Peyer's patch (tissue), 4 donors: Measurements from ENCODE around the gene FAM131A.

ENCODE experiments used
- POLR2A ChIP-seq, 2 donors: fragments of 450-650 bp; IDR thresholded peaks; one replicate each; pipeline ENCODE4 v1.5.1; 2017; ENCODE audit warnings: antibody characterized with exemption in 2 of 2, mild to moderate bottlenecking in 2 of 2, moderate library complexity in 2 of 2
- TF ChIP-seq, protein P1 (sequence below), 6 experiments: fragments of 450-650 bp in 4 of 6; fragments of 200-600 bp in 2 of 6; sonication (generic) in 1 of 6; IDR thresholded peaks; one replicate each; pipeline ENCODE4 v1.5.1; 2017 to 2019; ENCODE audit warnings: antibody characterized with exemption in 6 of 6, mild to moderate bottlenecking in 3 of 6, moderate library complexity in 1 of 6

DNA sequence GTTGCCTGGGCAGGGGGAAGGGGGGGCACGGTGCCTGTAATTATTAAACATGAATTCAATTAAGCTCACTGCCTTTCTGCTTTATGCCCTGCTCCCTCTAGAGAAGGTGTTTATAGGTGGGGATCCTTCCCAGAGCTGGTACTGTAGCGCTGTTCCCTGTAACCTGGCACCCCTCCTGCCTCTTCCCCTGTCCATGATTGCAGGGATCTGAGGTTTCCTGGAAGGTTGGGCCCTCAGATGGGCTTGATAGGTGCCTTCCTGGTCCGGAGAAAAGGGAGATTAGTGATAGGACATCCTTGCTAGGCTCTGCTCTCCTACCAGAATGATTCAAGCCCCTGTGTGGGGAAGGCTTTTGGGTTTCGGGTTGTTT, 2.1 kb upstream of the FAM131A start:
- TF ChIP-seq, protein P1, sequence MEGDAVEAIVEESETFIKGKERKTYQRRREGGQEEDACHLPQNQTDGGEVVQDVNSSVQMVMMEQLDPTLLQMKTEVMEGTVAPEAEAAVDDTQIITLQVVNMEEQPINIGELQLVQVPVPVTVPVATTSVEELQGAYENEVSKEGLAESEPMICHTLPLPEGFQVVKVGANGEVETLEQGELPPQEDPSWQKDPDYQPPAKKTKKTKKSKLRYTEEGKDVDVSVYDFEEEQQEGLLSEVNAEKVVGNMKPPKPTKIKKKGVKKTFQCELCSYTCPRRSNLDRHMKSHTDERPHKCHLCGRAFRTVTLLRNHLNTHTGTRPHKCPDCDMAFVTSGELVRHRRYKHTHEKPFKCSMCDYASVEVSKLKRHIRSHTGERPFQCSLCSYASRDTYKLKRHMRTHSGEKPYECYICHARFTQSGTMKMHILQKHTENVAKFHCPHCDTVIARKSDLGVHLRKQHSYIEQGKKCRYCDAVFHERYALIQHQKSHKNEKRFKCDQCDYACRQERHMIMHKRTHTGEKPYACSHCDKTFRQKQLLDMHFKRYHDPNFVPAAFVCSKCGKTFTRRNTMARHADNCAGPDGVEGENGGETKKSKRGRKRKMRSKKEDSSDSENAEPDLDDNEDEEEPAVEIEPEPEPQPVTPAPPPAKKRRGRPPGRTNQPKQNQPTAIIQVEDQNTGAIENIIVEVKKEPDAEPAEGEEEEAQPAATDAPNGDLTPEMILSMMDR (IDR thresholded peaks at IDR 0.05) = no peak
- TF ChIP-seq POLR2A (IDR thresholded peaks at IDR 0.05) = no peak
